GM12865 (cell line): ENCODE results near the gene TBL2.

Source experiments
- DNase-seq: peaks from one replicate; pipeline ENCODE4 v3.0.0; 2010; ENCODE audit warnings: low read depth
- H3K4me3 ChIP-seq: 2 replicates; pipeline ENCODE4 v1.5.1; 2011; ENCODE audit warnings: mild to moderate bottlenecking, low read depth, low read length, control low read depth
- CTCF ChIP-seq: IDR thresholded peaks from 2 replicates; pipeline ENCODE4 v1.5.1; 2011; ENCODE audit warnings: low read length, control low read depth, low read depth, inconsistent platforms; ENCODE audit not compliant: insufficient read depth; ENCODE audit errors: missing control alignments

The TBL2 gene

GRCh38 chr7:73578342-73579128 lies at the start of gene TBL2:
TSS of gene TBL2 (minus strand) at chr7:73578579. CDS start at chr7:73578549, 30 bp downstream.
- peak within 1 kb of the TSS; percentile 98 for H3K4me3 ChIP-seq
- no peak for TF ChIP-seq CTCF
- DNase-seq = peak; percentile 99

- no peak overlapping the region for H3K4me3 ChIP-seq
- TF ChIP-seq CTCF = no peak
- no peak for DNase-seq
Measured at GRCh38 chr7:73626814-73627213, 48.4 kb upstream of the TBL2 start.

- H3K4me3 ChIP-seq = no peak overlapping the region
- no peak for TF ChIP-seq CTCF
- no peak for DNase-seq
Measured at GRCh38 chr7:73625276-73625675, 46.9 kb upstream of the TBL2 start.

- H3K4me3 ChIP-seq = no peak overlapping the region
- no peak for TF ChIP-seq CTCF
- DNase-seq = no peak
Measured at GRCh38 chr7:73624669-73625001, 46.3 kb upstream of the TBL2 start.

GRCh38 chr7:73623798-73624668 lies 45.7 kb upstream of the TBL2 start, which contains the start of gene MLXIPL:
TSS of gene MLXIPL (minus strand) at chr7:73624522. CDS start at chr7:73624492, 30 bp downstream.
- peak; percentile 39 for DNase-seq
- TF ChIP-seq CTCF = no peak
- no peak within 1 kb of the TSS for H3K4me3 ChIP-seq

GRCh38 chr7:73622909-73623797 lies 44.8 kb upstream of the TBL2 start:
- no peak overlapping the region for H3K4me3 ChIP-seq
- no peak for DNase-seq
- no peak for TF ChIP-seq CTCF
